Endothelial cell of umbilical vein (primary cell): Measurements from ENCODE around the gene CMSS1. TPM values are rescaled to one million over a fixed set of nuclear protein-coding genes. Genes with fewer than 3 reads are reported as not detected.

Experiments
- BruUV-seq: library from RNA; stranded (reverse); fragments of 400-500 nt; replicated peaks from 2 replicates; lab custom pipeline; 2021; lab: Mats Ljungman, UMichigan
- CTCF ChIA-PET: fragments of 300-600, 350-600 bp; sonication (Branson Sonifier 250); formaldehyde crosslinking; loops from one replicate; lab custom pipeline; 2021; ENCODE audit warnings: antibody characterized with exemption, inconsistent platforms; lab: Charles Lee
- POLR2A ChIA-PET: fragments of 300-600, 350-600 bp; sonication (Branson Sonifier 250); formaldehyde crosslinking; loops from one replicate; lab custom pipeline; 2021; ENCODE audit warnings: antibody characterized with exemption, inconsistent platforms; lab: Charles Lee
- DNase-seq: peaks from one replicate; pipeline ENCODE4 v3.0.0-alpha.2; 2011; ENCODE audit warnings: low read depth, low spot score
- FAIRE-seq: peaks from 2 replicates; lab custom pipeline; 2011; peaks lifted over from hg19 to GRCh38; lab: Jason Lieb, UNC
- H2AFZ ChIP-seq: 2 replicates; pipeline ENCODE4 v1.6.0; 2012; ENCODE audit warnings: low read depth, low read length, control low read depth, inconsistent platforms
- H3K27ac ChIP-seq: 2 replicates; pipeline ENCODE4 v1.5.1; 2011; ENCODE audit warnings: low read depth, mild to moderate bottlenecking, control low read depth, low read length, moderate library complexity; ENCODE audit not compliant: insufficient read depth
- H3K27me3 ChIP-seq, 2 experiments: 2 replicates each; pipeline versions ENCODE4 v1.6.0 to v1.6.1; 2011; ENCODE audit warnings: low read length in 2 of 2, mixed read lengths in 1 of 2; ENCODE audit not compliant: control insufficient read depth in 2 of 2, insufficient read depth in 2 of 2
- H3K36me3 ChIP-seq, 2 experiments: 2 replicates in 1 of 2; 3 replicates in 1 of 2; pipeline ENCODE4 v1.5.1; 2011; ENCODE audit warnings: low read length in 2 of 2, mild to moderate bottlenecking in 1 of 2, moderate library complexity in 1 of 2; ENCODE audit not compliant: control insufficient read depth in 2 of 2, insufficient read depth in 2 of 2; ENCODE audit errors: extremely low read depth in 1 of 2
- H3K4me1 ChIP-seq: 3 replicates; pipeline ENCODE4 v1.5.1; 2011; ENCODE audit warnings: mild to moderate bottlenecking, low read length; ENCODE audit not compliant: control insufficient read depth, insufficient read depth; ENCODE audit errors: extremely low read depth
- H3K4me2 ChIP-seq: 2 replicates; pipeline ENCODE4 v1.6.1; 2011; ENCODE audit warnings: low read length, control low read depth, mixed read lengths; ENCODE audit not compliant: insufficient read depth
- H3K4me3 ChIP-seq, 3 experiments: fragments of 200-600 bp in 1 of 3; sonication (generic), shearing (Covaris generic) in 1 of 3; replicated peaks in 1 of 3; 2 replicates each; pipeline ENCODE4 v1.5.1; 2011 to 2016; ENCODE audit warnings: control low read depth in 3 of 3, low read length in 3 of 3, mild to moderate bottlenecking in 2 of 3, inconsistent platforms in 1 of 3, low read depth in 1 of 3, moderate library complexity in 1 of 3; ENCODE audit not compliant: insufficient read depth in 1 of 3
- H3K79me2 ChIP-seq: 2 replicates; pipeline ENCODE4 v1.6.0; 2012; ENCODE audit warnings: low read length, inconsistent platforms; ENCODE audit not compliant: control insufficient read depth, insufficient read depth
- H3K9ac ChIP-seq: replicated peaks from 2 replicates; pipeline ENCODE3; 2011; ENCODE audit warnings: low read length, control low read depth; ENCODE audit not compliant: insufficient read depth; ENCODE audit errors: extremely low read depth
- H3K9me1 ChIP-seq: replicated peaks from 3 replicates; pipeline ENCODE4 v1.6.0; 2011; ENCODE audit warnings: mild to moderate bottlenecking, low read length; ENCODE audit not compliant: control insufficient read depth, insufficient read depth; ENCODE audit errors: extremely low read depth
- H3K9me3 ChIP-seq: replicated peaks from 2 replicates; pipeline ENCODE4 v1.5.1; 2012; ENCODE audit warnings: low read length, inconsistent platforms; ENCODE audit not compliant: control insufficient read depth, insufficient read depth
- H4K20me1 ChIP-seq: replicated peaks from 2 replicates; pipeline ENCODE3; 2011; ENCODE audit warnings: mild to moderate bottlenecking, low read length; ENCODE audit not compliant: control insufficient read depth, insufficient read depth; ENCODE audit errors: extremely low read depth
- CTCF ChIP-seq, 2 donors: IDR thresholded peaks; 1 replicate in 1 of 2; 2 replicates in 1 of 2; pipeline ENCODE4 v1.5.1; 2011; ENCODE audit warnings: low read length in 2 of 2, mild to moderate bottlenecking in 2 of 2, moderate library complexity in 2 of 2, control low read depth in 1 of 2, inconsistent platforms in 1 of 2, low read depth in 1 of 2; ENCODE audit not compliant: insufficient read depth in 1 of 2; ENCODE audit errors: extremely low read depth in 1 of 2
- EZH2 ChIP-seq: IDR thresholded peaks from 2 replicates; pipeline ENCODE4 v1.6.1; 2012; ENCODE audit warnings: borderline replicate concordance, low read depth, mild to moderate bottlenecking, moderate library complexity, low read length, inconsistent platforms; ENCODE audit not compliant: severe bottlenecking
- FOS ChIP-seq: IDR thresholded peaks from 2 replicates; pipeline ENCODE4 v1.6.1; 2011; ENCODE audit warnings: mild to moderate bottlenecking, low read length, moderate library complexity, borderline replicate concordance; ENCODE audit not compliant: insufficient read depth
- GATA2 ChIP-seq: IDR thresholded peaks from 2 replicates; pipeline ENCODE4 v1.7.0; 2011; ENCODE audit warnings: low read depth, mild to moderate bottlenecking, moderate library complexity, mixed read lengths, low read length; ENCODE audit not compliant: insufficient read length, insufficient read depth
- JUN ChIP-seq: IDR thresholded peaks from 2 replicates; pipeline ENCODE4 v1.6.1; 2011; ENCODE audit warnings: borderline replicate concordance, low read depth; ENCODE audit not compliant: insufficient read length, insufficient read depth
- MYC ChIP-seq: IDR thresholded peaks from one replicate; pipeline ENCODE4 v1.6.1; 2011; ENCODE audit warnings: mild to moderate bottlenecking, low read depth, low read length
- POLR2A ChIP-seq: IDR thresholded peaks from 2 replicates; pipeline ENCODE4 v1.6.1; 2012; ENCODE audit warnings: low read depth, mild to moderate bottlenecking, control low read depth, low read length
- POLR2AphosphoS5 ChIP-seq: IDR thresholded peaks from 2 replicates; pipeline ENCODE4 v1.6.1; 2012; ENCODE audit warnings: low read depth, mild to moderate bottlenecking, control low read depth, low read length, moderate library complexity; ENCODE audit not compliant: insufficient read depth
- dilution Hi-C: fragments of 300-500 bp; cut with MboI; formaldehyde crosslinking; loops from one replicate; pipeline ENCODE4 v1.15.0; 2019; ENCODE audit warnings: low sequenced_read_pairs; ENCODE audit not compliant: extremely low pct_ligation_motif_present
- intact Hi-C: fragments of 100-400 bp; cut with micrococcal nuclease; formaldehyde crosslinking; loops from one replicate; pipeline ENCODE4 v1.10.0; 2022
- microRNA-seq: library from miRNA; unstranded; fragments of <30 nt; microRNA quantifications from one replicate; pipeline ENCODE4 v1.2.0, GENCODE V29; 2021; ENCODE audit warnings: borderline number of aligned reads, borderline replicate concordance
- polyA plus RNA-seq, 4 experiments: library from polyadenylated mRNA; depleted of rRNA in 3 of 4; stranded (reverse) in 3 of 4; unstranded in 1 of 4; fragments of >200 nt; gene quantifications; 2 replicates each; pipeline versions ENCODE4 v1.2.1 to v1.2.3, GENCODE V29; 2011 to 2012; ENCODE audit warnings: missing spikeins in 1 of 4
- small RNA-seq: library from RNA; depleted of rRNA; stranded (forward); fragments of <200 nt; gene quantifications from one replicate; pipeline ENCODE3, GENCODE V24; 2012; ENCODE audit warnings: low replicate concordance, low read depth; ENCODE audit not compliant: insufficient read depth, insufficient read length
- total RNA-seq: library from RNA; stranded (reverse); gene quantifications from 2 replicates; pipeline ENCODE4 v1.2.3, GENCODE V29; 2021
- TF ChIP-seq, protein P1 (sequence below): IDR thresholded peaks from 2 replicates; pipeline ENCODE4 v1.6.1; 2011; ENCODE audit not compliant: insufficient read depth, insufficient read length

The CMSS1 gene
- total and polyA plus RNA-seq, 2 donors (not counting 3 experiments of a cell fraction or from before 2014, with no cell fraction given): 9.7 to 60.6 TPM

DNA sequence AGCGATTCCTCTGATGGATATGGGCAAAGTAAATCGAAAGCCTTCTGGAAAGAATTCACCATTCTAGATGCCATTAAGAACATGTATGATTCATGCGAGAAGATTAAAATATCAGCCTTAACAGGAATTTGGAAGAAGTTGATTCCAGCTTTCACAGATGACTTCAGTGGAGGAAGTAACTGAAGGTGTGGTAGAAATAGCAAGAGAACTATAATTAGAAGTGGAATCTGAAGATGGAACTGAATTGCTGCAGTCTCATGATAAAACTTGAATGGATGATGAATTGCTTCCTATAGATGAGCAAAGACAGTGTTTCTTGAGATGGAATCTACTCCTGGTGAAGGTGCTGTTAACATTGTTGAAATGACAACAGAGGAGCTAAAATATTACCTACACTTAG lies 413.0 kb downstream of the CMSS1 start:
- Histone ChIP-seq H2AFZ (no peak overlapping the region), H3K9me3 (no peaks in the 10 kb centered on the region), H3K79me2 (no peaks in the 10 kb centered on the region), H4K20me1 (no peaks in the 10 kb centered on the region), H3K9ac (no peak overlapping the region), H3K4me2 (no peak overlapping the region), H3K4me3 (no peak overlapping the region), H3K36me3 (no peaks in the 10 kb centered on the region), H3K9me1 (no peaks in the 10 kb centered on the region), H3K27me3 (no peaks in the 10 kb centered on the region), H3K4me1 (no peaks in the 10 kb centered on the region), H3K27ac (no peak overlapping the region)
- ChIA-PET CTCF (interaction anchor here (1.0 kb wide), 1 partner anchor 23 kb away, joined by 3 read pairs; no protein-coding TSS in a partner anchor), POLR2A (no interaction called here)
- DNase-seq: no peak
- intact Hi-C loops (no loop called here), dilution Hi-C loops (no loop called here)
- TF ChIP-seq CTCF (IDR thresholded peaks at IDR 0.05; ENCODE audit: extremely low read depth in 1 of 2, insufficient read depth in 1 of 2, low read depth in 1 of 2, low read length in 2 of 2) (no peak), POLR2AphosphoS5 (no peak), JUN (no peak), GATA2 (no peak), MYC (no peak), EZH2 (no peak), POLR2A (no peak), FOS (no peak)
- TF ChIP-seq, protein P1, sequence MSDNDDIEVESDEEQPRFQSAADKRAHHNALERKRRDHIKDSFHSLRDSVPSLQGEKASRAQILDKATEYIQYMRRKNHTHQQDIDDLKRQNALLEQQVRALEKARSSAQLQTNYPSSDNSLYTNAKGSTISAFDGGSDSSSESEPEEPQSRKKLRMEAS: no peak
- FAIRE-seq: no peak
- no TSS peak for BruUV-seq

Small RNAs within 50 kb of the gene (microRNA-seq; reads per million reads assigned to microRNA genes)
- not detected for gene MIR3921

Small RNAs within 50 kb of the gene (small RNA-seq; reads per million reads assigned to genes)
- gene MIR3921: not detected

Other genes starting within 250 kb of the CMSS1 start
- gene COL8A1, start 179.3 kb upstream of the CMSS1 start, total RNA-seq: 217 and 358 TPM in 2 replicates
- 581 and 634 TPM in 2 replicates for gene COL8A1, start 179.3 kb upstream of the CMSS1 start, polyA plus RNA-seq